Liver (tissue), 9 donors: ENCODE results near the gene BTBD19. TPM values are rescaled to one million over a fixed set of nuclear protein-coding genes. Genes with fewer than 3 reads are reported as not detected.

Source experiments
- DNase-seq: peaks from one replicate; pipeline ENCODE4 v3.0.0-alpha.2; 2017; ENCODE audit warnings: low spot score
- H3K27ac ChIP-seq, 2 donors: one replicate each; pipeline ENCODE4 v1.7.0; 2013; ENCODE audit warnings: inconsistent platforms in 2 of 2, low read length in 2 of 2, control low read depth in 1 of 2, low read depth in 1 of 2, mild to moderate bottlenecking in 1 of 2
- H3K27me3 ChIP-seq, 4 donors: one replicate each; pipeline versions ENCODE4 v1.6.1 to v1.7.0; 2013; ENCODE audit warnings: low read length in 3 of 4, inconsistent platforms in 1 of 4, mild to moderate bottlenecking in 1 of 4, moderate library complexity in 1 of 4; ENCODE audit not compliant: control insufficient read depth in 4 of 4, insufficient read depth in 4 of 4
- H3K36me3 ChIP-seq, 4 donors: one replicate each; pipeline versions ENCODE4 v1.6.1 to v1.7.0; 2013; ENCODE audit warnings: low read length in 3 of 4, mild to moderate bottlenecking in 3 of 4, low read depth in 1 of 4, moderate library complexity in 1 of 4; ENCODE audit not compliant: control insufficient read depth in 4 of 4, insufficient read depth in 3 of 4
- H3K4me1 ChIP-seq, 4 donors: one replicate each; pipeline versions ENCODE4 v1.6.1 to v1.7.0; 2013; ENCODE audit warnings: low read length in 3 of 4, mild to moderate bottlenecking in 3 of 4, moderate library complexity in 1 of 4; ENCODE audit not compliant: control insufficient read depth in 4 of 4, insufficient read depth in 4 of 4
- H3K4me3 ChIP-seq, 3 donors: one replicate each; pipeline versions ENCODE4 v1.6.1 to v1.7.0; 2013; ENCODE audit warnings: low read length in 3 of 3, control low read depth in 1 of 3, low read depth in 1 of 3, mild to moderate bottlenecking in 1 of 3
- H3K9ac ChIP-seq, 2 donors: one replicate each; pipeline ENCODE4 v1.7.0; 2013; ENCODE audit warnings: low read length in 2 of 2, mild to moderate bottlenecking in 2 of 2, moderate library complexity in 2 of 2, control low read depth in 1 of 2, low read depth in 1 of 2
- H3K9me3 ChIP-seq, 4 donors: one replicate each; pipeline versions ENCODE4 v1.6.1 to v1.7.0; 2013; ENCODE audit warnings: low read length in 3 of 4; ENCODE audit not compliant: control insufficient read depth in 4 of 4
- EGR1 ChIP-seq, 2 donors: IDR thresholded peaks; 2 replicates each; pipeline ENCODE4 v1.6.1; 2016 to 2018; ENCODE audit warnings: antibody characterized with exemption in 2 of 2, low read depth in 2 of 2
- FOXA1 ChIP-seq: IDR thresholded peaks from 2 replicates; pipeline ENCODE4 v1.6.1; 2016; ENCODE audit warnings: antibody characterized with exemption
- FOXA2 ChIP-seq: IDR thresholded peaks from 2 replicates; pipeline ENCODE4 v1.6.1; 2016; ENCODE audit warnings: antibody characterized with exemption
- GABPA ChIP-seq, 2 donors: IDR thresholded peaks in 1 of 2; conservative IDR thresholded peaks in 1 of 2; 2 replicates each; pipeline ENCODE4 v1.6.1; 2016; ENCODE audit warnings: antibody characterized with exemption in 2 of 2, mild to moderate bottlenecking in 1 of 2, moderate library complexity in 1 of 2
- HNF4A ChIP-seq, 2 donors: conservative IDR thresholded peaks; 2 replicates each; pipeline ENCODE4 v1.6.1; 2016; ENCODE audit warnings: antibody characterized with exemption in 2 of 2, mild to moderate bottlenecking in 2 of 2
- HNF4G ChIP-seq: IDR thresholded peaks from 2 replicates; pipeline ENCODE4 v1.6.1; 2016; ENCODE audit warnings: antibody characterized with exemption
- JUND ChIP-seq, 2 donors: IDR thresholded peaks; 2 replicates each; pipeline ENCODE4 v1.6.1; 2016; ENCODE audit warnings: antibody characterized with exemption in 2 of 2
- NR2F2 ChIP-seq: IDR thresholded peaks from 2 replicates; pipeline ENCODE4 v1.6.1; 2016; ENCODE audit warnings: antibody characterized with exemption
- RAD21 ChIP-seq, 2 donors: IDR thresholded peaks; 2 replicates each; pipeline ENCODE4 v1.6.1; 2016; ENCODE audit warnings: antibody characterized with exemption in 2 of 2, mild to moderate bottlenecking in 2 of 2
- RXRA ChIP-seq, 2 donors: IDR thresholded peaks; 2 replicates each; pipeline ENCODE4 v1.6.1; 2017 to 2018; ENCODE audit warnings: antibody characterized with exemption in 2 of 2, mild to moderate bottlenecking in 1 of 2
- SP1 ChIP-seq: IDR thresholded peaks from 2 replicates; pipeline ENCODE4 v1.6.1; 2018; ENCODE audit warnings: antibody characterized with exemption, mild to moderate bottlenecking
- TAF1 ChIP-seq: conservative IDR thresholded peaks from 2 replicates; pipeline ENCODE4 v1.6.1; 2016; ENCODE audit warnings: antibody characterized with exemption, mild to moderate bottlenecking
- YY1 ChIP-seq: IDR thresholded peaks from 2 replicates; pipeline ENCODE4 v1.6.1; 2016; ENCODE audit warnings: antibody characterized with exemption, mild to moderate bottlenecking
- WGBS: extraction: QIAGEN DNeasy Blood & Tissue Kit; methylation state at CpG from one replicate; pipeline ENCODE4 v1.1.7; 2013; 5-methylcytosine and 5-hydroxymethylcytosine counted together
- polyA plus RNA-seq, 2 donors: library from polyadenylated mRNA; stranded (reverse) in 1 of 2; unstranded in 1 of 2; fragments of 200-250 nt in 1 of 2; fragments of >200 nt in 1 of 2; fragmentation: Nextera tagmentation in 1 of 2; extraction: Ambion mirVana in 1 of 2; gene quantifications; one replicate each; pipeline versions ENCODE4 v1.2.1 to v1.2.3, GENCODE V29; 2013 to 2015
- total RNA-seq, 2 donors: library from RNA; depleted of rRNA; stranded (reverse); fragments of >200 nt; gene quantifications; one replicate each; pipeline ENCODE4 v1.2.3, GENCODE V29; 2014
- TF ChIP-seq, protein P1 (sequence below): IDR thresholded peaks from 2 replicates; pipeline ENCODE4 v1.6.1; 2016; ENCODE audit warnings: antibody characterized with exemption
- TF ChIP-seq, protein P2 (sequence below): IDR thresholded peaks from 2 replicates; pipeline ENCODE4 v1.6.1; 2016; ENCODE audit warnings: antibody characterized with exemption, mild to moderate bottlenecking
- TF ChIP-seq, protein P3 (sequence below): IDR thresholded peaks from 2 replicates; pipeline ENCODE4 v1.6.1; 2016; ENCODE audit warnings: antibody characterized with exemption
- TF ChIP-seq, protein P4 (sequence below): IDR thresholded peaks from 2 replicates; pipeline ENCODE4 v1.6.1; 2016; ENCODE audit warnings: antibody characterized with exemption
- TF ChIP-seq, protein P5 (sequence below): fragments of 150-350 bp; IDR thresholded peaks from 2 replicates; pipeline ENCODE4 v1.5.1; 2017; ENCODE audit warnings: improper control_type of control experiment, low read depth, low read length; ENCODE audit not compliant: missing input control
- donor health status: healthy.
- donor health status: healthy.
- donor health status: healthy.
- donor health status: healthy.
- donor health status: healthy.

The BTBD19 gene
- total and polyA plus RNA-seq, 4 donors: 1.3 to 3.1 (median 2.6) TPM

DNA sequence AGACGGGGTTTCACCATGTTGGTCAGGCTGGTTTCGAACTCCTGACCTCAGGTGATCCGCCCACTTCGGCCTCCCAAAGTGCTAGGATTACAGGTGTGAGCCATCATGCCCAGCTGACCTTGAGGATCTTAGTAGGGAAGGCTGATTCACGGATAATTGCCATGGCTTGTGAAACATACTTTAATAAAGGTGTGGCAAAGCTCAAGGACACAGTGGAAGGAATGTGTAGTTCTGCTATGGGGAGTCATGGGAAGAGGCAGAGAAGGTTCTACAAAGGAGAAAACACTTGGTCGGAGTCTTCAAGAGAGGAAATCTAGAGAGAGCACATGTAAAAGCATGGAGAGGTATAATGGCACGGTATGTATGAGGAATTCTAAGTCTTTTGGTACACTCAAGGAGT lies 47.4 kb downstream of the BTBD19 start:
- Histone ChIP-seq H3K27me3 (no peaks in the 10 kb centered on the region), H3K4me1 (no peaks in the 10 kb centered on the region), H3K9ac (no peak overlapping the region), H3K9me3 (no peaks in the 10 kb centered on the region), H3K36me3 (peaks cover 0 to 7% (median 4%) of the 10 kb centered on the region in 4 donors), H3K4me3 (no peak overlapping the region), H3K27ac (no peak overlapping the region)
- WGBS: 82% methylated on average over 7 of the region's 7 CpGs
- TF ChIP-seq, protein P1, sequence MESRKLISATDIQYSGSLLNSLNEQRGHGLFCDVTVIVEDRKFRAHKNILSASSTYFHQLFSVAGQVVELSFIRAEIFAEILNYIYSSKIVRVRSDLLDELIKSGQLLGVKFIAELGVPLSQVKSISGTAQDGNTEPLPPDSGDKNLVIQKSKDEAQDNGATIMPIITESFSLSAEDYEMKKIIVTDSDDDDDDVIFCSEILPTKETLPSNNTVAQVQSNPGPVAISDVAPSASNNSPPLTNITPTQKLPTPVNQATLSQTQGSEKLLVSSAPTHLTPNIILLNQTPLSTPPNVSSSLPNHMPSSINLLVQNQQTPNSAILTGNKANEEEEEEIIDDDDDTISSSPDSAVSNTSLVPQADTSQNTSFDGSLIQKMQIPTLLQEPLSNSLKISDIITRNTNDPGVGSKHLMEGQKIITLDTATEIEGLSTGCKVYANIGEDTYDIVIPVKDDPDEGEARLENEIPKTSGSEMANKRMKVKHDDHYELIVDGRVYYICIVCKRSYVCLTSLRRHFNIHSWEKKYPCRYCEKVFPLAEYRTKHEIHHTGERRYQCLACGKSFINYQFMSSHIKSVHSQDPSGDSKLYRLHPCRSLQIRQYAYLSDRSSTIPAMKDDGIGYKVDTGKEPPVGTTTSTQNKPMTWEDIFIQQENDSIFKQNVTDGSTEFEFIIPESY: no peak
- TF ChIP-seq NR2F2 (no peak), EGR1 (IDR thresholded peaks at IDR 0.05; ENCODE audit: low read depth in 2 of 2) (no peak), GABPA (IDR thresholded peaks at IDR 0.05 in 1 of 2, conservative IDR thresholded peaks at IDR 0.05 in 1 of 2) (no peak), RAD21 (IDR thresholded peaks at IDR 0.05) (no peak), SP1 (no peak), TAF1 (no peak), HNF4A (conservative IDR thresholded peaks at IDR 0.05) (no peak), RXRA (IDR thresholded peaks at IDR 0.05) (no peak), FOXA2 (no peak), FOXA1 (no peak), HNF4G (no peak), YY1 (no peak), JUND (IDR thresholded peaks at IDR 0.05) (no peak)
- TF ChIP-seq, protein P2, sequence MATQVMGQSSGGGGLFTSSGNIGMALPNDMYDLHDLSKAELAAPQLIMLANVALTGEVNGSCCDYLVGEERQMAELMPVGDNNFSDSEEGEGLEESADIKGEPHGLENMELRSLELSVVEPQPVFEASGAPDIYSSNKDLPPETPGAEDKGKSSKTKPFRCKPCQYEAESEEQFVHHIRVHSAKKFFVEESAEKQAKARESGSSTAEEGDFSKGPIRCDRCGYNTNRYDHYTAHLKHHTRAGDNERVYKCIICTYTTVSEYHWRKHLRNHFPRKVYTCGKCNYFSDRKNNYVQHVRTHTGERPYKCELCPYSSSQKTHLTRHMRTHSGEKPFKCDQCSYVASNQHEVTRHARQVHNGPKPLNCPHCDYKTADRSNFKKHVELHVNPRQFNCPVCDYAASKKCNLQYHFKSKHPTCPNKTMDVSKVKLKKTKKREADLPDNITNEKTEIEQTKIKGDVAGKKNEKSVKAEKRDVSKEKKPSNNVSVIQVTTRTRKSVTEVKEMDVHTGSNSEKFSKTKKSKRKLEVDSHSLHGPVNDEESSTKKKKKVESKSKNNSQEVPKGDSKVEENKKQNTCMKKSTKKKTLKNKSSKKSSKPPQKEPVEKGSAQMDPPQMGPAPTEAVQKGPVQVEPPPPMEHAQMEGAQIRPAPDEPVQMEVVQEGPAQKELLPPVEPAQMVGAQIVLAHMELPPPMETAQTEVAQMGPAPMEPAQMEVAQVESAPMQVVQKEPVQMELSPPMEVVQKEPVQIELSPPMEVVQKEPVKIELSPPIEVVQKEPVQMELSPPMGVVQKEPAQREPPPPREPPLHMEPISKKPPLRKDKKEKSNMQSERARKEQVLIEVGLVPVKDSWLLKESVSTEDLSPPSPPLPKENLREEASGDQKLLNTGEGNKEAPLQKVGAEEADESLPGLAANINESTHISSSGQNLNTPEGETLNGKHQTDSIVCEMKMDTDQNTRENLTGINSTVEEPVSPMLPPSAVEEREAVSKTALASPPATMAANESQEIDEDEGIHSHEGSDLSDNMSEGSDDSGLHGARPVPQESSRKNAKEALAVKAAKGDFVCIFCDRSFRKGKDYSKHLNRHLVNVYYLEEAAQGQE: no peak
- TF ChIP-seq, protein P3, sequence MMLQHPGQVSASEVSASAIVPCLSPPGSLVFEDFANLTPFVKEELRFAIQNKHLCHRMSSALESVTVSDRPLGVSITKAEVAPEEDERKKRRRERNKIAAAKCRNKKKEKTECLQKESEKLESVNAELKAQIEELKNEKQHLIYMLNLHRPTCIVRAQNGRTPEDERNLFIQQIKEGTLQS: no peak
- TF ChIP-seq, protein P4, sequence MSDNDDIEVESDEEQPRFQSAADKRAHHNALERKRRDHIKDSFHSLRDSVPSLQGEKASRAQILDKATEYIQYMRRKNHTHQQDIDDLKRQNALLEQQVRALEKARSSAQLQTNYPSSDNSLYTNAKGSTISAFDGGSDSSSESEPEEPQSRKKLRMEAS: no peak
- TF ChIP-seq, protein P5, sequence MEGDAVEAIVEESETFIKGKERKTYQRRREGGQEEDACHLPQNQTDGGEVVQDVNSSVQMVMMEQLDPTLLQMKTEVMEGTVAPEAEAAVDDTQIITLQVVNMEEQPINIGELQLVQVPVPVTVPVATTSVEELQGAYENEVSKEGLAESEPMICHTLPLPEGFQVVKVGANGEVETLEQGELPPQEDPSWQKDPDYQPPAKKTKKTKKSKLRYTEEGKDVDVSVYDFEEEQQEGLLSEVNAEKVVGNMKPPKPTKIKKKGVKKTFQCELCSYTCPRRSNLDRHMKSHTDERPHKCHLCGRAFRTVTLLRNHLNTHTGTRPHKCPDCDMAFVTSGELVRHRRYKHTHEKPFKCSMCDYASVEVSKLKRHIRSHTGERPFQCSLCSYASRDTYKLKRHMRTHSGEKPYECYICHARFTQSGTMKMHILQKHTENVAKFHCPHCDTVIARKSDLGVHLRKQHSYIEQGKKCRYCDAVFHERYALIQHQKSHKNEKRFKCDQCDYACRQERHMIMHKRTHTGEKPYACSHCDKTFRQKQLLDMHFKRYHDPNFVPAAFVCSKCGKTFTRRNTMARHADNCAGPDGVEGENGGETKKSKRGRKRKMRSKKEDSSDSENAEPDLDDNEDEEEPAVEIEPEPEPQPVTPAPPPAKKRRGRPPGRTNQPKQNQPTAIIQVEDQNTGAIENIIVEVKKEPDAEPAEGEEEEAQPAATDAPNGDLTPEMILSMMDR: no peak
- DNase-seq: no peak
